ENCODE data around the gene SASH3. TPM values are rescaled to one million over a fixed set of nuclear protein-coding genes. Genes with fewer than 3 reads are reported as not detected.

SASH3 gene
- total RNA-seq, 1 experiment from 2014 or later: 0.42 TPM

DNA sequence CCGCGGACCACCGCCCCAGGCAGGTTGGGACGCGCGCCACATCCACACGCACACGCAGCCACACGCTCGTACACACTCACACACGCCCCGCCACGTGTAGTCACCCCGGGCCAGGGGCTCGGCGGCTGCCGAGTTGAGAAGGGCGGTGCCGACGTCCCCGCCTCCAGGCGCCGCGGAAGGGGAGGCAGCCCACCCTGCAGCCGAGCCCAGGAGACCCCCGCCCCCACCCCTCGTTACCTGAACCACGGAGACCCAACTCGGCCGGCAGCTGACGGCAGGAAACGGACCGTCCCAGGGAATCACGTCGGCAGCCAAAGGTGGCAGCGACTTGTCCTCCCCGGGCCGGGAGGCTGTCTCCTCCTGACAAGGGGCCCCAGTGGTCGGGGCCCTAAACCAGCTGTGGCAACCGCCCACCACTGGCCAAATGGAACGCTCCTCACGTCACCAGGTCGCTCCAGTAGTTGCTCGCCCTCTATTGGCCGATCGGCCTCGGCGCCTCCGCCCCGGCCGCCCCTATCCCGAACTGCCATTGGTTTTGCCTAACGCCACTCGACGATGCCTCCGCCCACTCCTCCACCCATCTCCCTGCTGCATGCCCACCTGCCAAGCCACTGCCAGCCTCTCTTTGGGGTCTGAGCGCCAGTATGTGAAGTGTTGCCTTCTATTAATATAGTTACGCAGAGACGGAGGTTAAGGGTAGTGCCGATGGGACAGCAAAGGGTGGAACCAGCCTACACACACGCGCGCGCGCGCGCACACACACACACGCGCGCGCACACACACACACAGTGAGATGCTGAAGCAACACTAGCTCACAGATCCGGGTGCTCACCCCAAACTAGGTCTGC, 63.9 kb downstream of the SASH3 start, which contains the start of gene ZDHHC9:
Gene ZDHHC9 (minus strand): TSS at position 428 of the 848 bp plus-strand sequence. CDS start 1,941 bp downstream, outside the sequence.
- Histone ChIP-seq H3K9ac (ENCODE audit: low read length) (peak within 1 kb of the TSS; percentile 70), H3K27me3 (ENCODE audit: insufficient read depth, low read length) (no peaks in the 10 kb centered on the region), H2AFZ (ENCODE audit: low read depth, low read length, poor library complexity, severe bottlenecking) (no peak within 1 kb of the TSS), H3K4me3 (replicated peaks in 1 of 2; ENCODE audit: low read depth in 1 of 2, low read length in 2 of 2) (peak within 1 kb of the TSS; percentile 62 to 70), H3K9me2 (ENCODE audit: insufficient read depth) (no peaks in the 10 kb centered on the region), H3K27ac (ENCODE audit: low read depth, low read length) (peak within 1 kb of the TSS; percentile 51), H3K36me3 (ENCODE audit: control insufficient read depth in 1 of 2, insufficient read depth in 2 of 2, low read length in 2 of 2) (no peaks in the 10 kb centered on the region), H3K9me3 (ENCODE audit: control insufficient read depth in 1 of 2, insufficient read depth in 1 of 2, low read depth in 1 of 2, low read length in 2 of 2) (no peaks in the 10 kb centered on the region), H3K79me2 (ENCODE audit: insufficient read depth, low read length) (peaks cover 8% of the 10 kb centered on the region; the same call in 1 of the 2 replicates), H3K4me1 (ENCODE audit: control insufficient read depth in 1 of 2, insufficient read depth in 2 of 2, low read length in 2 of 2) (peaks cover 4 to 32% of the 10 kb centered on the region in 2 experiments; a peak in 2 of 4 replicates), H3K4me2 (ENCODE audit: low read length) (peak within 1 kb of the TSS; percentile 84), H4K20me1 (ENCODE audit: insufficient read depth) (no peaks in the 10 kb centered on the region)
- BruUV-seq (replicated peaks): no TSS peak
- RAD21 ChIA-PET (ENCODE audit: low non-redundant PET in 1 of 2, low total read pairs in 2 of 2, uncharacterized antibody in 2 of 2, unreplicated experiment in 2 of 2): no interaction called here
- DNase-seq (ENCODE audit: low read depth, low spot score) (peak; percentile 79), ATAC-seq (peak; percentile 92)
- POLR2A ChIA-PET: interaction anchor here (1.0 kb wide), 1 partner anchor 17 kb away, joined by 5 read pairs; no protein-coding TSS in a partner anchor
- intact Hi-C loops (cut with micrococcal nuclease): no loop called here
- CTCF ChIA-PET: no interaction called here
- TF ChIP-seq EZH2phosphoT487 (IDR thresholded peaks at IDR 0.05; ENCODE audit: borderline replicate concordance): no peak
- TF ChIP-seq, protein P1, sequence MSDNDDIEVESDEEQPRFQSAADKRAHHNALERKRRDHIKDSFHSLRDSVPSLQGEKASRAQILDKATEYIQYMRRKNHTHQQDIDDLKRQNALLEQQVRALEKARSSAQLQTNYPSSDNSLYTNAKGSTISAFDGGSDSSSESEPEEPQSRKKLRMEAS (IDR thresholded peaks at IDR 0.05): peak; percentile 59
- TF ChIP-seq YY1 (IDR thresholded peaks at IDR 0.05; ENCODE audit: extremely low read depth, insufficient replicate concordance, low read depth, low read length): no peak
- TF ChIP-seq EGR1 (IDR thresholded peaks at IDR 0.05; ENCODE audit: low read depth): peak; percentile 71; the same call in 1 of the 2 replicates
- no peak for TF ChIP-seq CEBPB (IDR thresholded peaks at IDR 0.05; ENCODE audit: low read depth)
- TF ChIP-seq FOSL1 (IDR thresholded peaks at IDR 0.05; ENCODE audit: low read depth): no peak
- no peak for TF ChIP-seq TCF7L2 (IDR thresholded peaks at IDR 0.05; ENCODE audit: borderline replicate concordance, extremely low read depth, insufficient read depth, insufficient read length)
- no peak for TF ChIP-seq ZNF274 (IDR thresholded peaks at IDR 0.05; ENCODE audit: low read depth, low read length)
- no peak; the same call in 1 of the 2 replicates for TF ChIP-seq SIN3A (IDR thresholded peaks at IDR 0.05; ENCODE audit: low read depth)
- TF ChIP-seq JUND (IDR thresholded peaks at IDR 0.05): no peak
- TF ChIP-seq EZH2 (IDR thresholded peaks at IDR 0.05): no peak
- no peak for TF ChIP-seq CBX3 (IDR thresholded peaks at IDR 0.05; ENCODE audit: low read depth)
- no peak for TF ChIP-seq POLR2A (IDR thresholded peaks at IDR 0.05; ENCODE audit: borderline replicate concordance, extremely low read depth, insufficient read depth, insufficient read length)
- peak; percentile 78 for TF ChIP-seq SP1 (IDR thresholded peaks at IDR 0.05; ENCODE audit: low read depth)
- no peak for TF ChIP-seq SRF (IDR thresholded peaks at IDR 0.05; ENCODE audit: low read depth)
- TF ChIP-seq, protein P2, sequence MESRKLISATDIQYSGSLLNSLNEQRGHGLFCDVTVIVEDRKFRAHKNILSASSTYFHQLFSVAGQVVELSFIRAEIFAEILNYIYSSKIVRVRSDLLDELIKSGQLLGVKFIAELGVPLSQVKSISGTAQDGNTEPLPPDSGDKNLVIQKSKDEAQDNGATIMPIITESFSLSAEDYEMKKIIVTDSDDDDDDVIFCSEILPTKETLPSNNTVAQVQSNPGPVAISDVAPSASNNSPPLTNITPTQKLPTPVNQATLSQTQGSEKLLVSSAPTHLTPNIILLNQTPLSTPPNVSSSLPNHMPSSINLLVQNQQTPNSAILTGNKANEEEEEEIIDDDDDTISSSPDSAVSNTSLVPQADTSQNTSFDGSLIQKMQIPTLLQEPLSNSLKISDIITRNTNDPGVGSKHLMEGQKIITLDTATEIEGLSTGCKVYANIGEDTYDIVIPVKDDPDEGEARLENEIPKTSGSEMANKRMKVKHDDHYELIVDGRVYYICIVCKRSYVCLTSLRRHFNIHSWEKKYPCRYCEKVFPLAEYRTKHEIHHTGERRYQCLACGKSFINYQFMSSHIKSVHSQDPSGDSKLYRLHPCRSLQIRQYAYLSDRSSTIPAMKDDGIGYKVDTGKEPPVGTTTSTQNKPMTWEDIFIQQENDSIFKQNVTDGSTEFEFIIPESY (IDR thresholded peaks at IDR 0.05; ENCODE audit: extremely low read depth, insufficient replicate concordance, low read length): no peak
- TF ChIP-seq, protein P3, sequence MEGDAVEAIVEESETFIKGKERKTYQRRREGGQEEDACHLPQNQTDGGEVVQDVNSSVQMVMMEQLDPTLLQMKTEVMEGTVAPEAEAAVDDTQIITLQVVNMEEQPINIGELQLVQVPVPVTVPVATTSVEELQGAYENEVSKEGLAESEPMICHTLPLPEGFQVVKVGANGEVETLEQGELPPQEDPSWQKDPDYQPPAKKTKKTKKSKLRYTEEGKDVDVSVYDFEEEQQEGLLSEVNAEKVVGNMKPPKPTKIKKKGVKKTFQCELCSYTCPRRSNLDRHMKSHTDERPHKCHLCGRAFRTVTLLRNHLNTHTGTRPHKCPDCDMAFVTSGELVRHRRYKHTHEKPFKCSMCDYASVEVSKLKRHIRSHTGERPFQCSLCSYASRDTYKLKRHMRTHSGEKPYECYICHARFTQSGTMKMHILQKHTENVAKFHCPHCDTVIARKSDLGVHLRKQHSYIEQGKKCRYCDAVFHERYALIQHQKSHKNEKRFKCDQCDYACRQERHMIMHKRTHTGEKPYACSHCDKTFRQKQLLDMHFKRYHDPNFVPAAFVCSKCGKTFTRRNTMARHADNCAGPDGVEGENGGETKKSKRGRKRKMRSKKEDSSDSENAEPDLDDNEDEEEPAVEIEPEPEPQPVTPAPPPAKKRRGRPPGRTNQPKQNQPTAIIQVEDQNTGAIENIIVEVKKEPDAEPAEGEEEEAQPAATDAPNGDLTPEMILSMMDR (IDR thresholded peaks at IDR 0.05 in 2 of 3, conservative IDR thresholded peaks at IDR 0.05 in 1 of 3; ENCODE audit: borderline replicate concordance in 1 of 3, insufficient read depth in 1 of 3, low read depth in 2 of 3, low read length in 2 of 3): no peak
- no peak for TF ChIP-seq RAD21 (IDR thresholded peaks at IDR 0.05; ENCODE audit: low read depth)
- no peak for TF ChIP-seq ZFX (IDR thresholded peaks at IDR 0.05)
- TF ChIP-seq, protein P4, sequence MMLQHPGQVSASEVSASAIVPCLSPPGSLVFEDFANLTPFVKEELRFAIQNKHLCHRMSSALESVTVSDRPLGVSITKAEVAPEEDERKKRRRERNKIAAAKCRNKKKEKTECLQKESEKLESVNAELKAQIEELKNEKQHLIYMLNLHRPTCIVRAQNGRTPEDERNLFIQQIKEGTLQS (IDR thresholded peaks at IDR 0.05): no peak

Measured in HCT116 (cell line).